NCI-H1930 (cell line): ENCODE results near the gene PLA2G12B.

Source experiments
- DNase-seq, 2 experiments: peaks; one replicate each; lab custom pipeline; 2025; lab: John Stamatoyannopoulos, UW

Gene PLA2G12B

GRCh38 chr10:72890086-72890485 lies 64.5 kb downstream of the PLA2G12B start:
- DNase-seq: no peak

GRCh38 chr10:72889391-72889831 lies 65.2 kb downstream of the PLA2G12B start:
- no peak for DNase-seq

GRCh38 chr10:72888151-72888638 lies 66.4 kb downstream of the PLA2G12B start:
- no peak for DNase-seq

- no peak for DNase-seq
These were observed 67.6 kb downstream of the PLA2G12B start for GRCh38 chr10:72887043-72887442.

- DNase-seq: no peak
These were observed 68.0 kb downstream of the PLA2G12B start for GRCh38 chr10:72886621-72887020.

- no peak for DNase-seq
These were observed 68.7 kb downstream of the PLA2G12B start for GRCh38 chr10:72885953-72886352.
